ENCODE measurements around the gene RILPL2.

RILPL2 gene

DNA sequence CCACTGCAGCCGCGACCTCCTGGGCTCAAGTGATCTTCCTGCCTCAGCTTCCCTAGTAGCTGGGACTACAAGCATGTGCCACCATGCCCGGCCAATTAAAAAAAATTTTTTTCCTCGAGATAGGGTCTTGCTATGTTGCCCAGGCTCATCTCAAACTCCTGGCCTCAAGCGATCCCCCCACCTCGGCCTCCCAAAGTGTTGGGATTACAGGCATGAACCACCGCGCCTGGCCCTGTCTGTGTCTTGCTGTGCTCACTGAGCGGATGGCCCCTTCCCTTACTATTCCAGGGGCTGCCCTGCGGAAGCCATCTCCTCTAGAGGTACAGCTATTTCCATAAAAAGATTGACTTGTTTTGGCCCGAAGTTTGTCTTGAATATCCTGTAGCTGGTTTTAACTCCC is 41.6 kb upstream of the RILPL2 start:
- TF ChIP-seq CTCF (IDR thresholded peaks at IDR 0.05; ENCODE audit: borderline replicate concordance, insufficient read depth, low read depth, low read length), result no peak
- H3K4me3 ChIP-seq (ENCODE audit: low read depth, low read length), result no peak overlapping the region

DNA sequence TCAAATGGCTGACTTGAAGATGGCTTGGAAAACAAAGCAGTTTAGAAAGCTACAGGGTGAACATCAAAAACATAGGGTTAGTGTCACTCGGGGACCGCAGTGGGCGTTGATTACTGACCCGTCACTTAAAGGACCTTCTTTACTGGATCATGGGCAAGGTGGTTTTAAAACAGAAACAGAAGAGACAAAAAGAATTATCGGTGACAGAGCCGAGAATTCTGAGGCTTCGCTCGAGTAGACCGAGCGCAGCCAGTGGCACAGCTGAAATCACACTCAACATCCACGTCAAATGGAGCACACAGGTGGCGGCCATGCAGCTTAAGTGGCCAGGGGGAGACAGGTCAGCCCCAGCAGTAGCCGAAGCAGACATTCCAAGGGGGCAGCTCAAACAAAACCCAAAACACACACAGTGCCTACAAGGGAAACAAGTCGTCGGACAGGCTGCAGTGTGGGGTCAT is 38.8 kb upstream of the RILPL2 start:
- H3K4me3 ChIP-seq (ENCODE audit: low read depth, low read length), result no peak overlapping the region
- no peak for TF ChIP-seq CTCF (IDR thresholded peaks at IDR 0.05; ENCODE audit: borderline replicate concordance, insufficient read depth, low read depth, low read length)

- no peak for TF ChIP-seq CTCF (IDR thresholded peaks at IDR 0.05; ENCODE audit: borderline replicate concordance, insufficient read depth, low read depth, low read length)
Measured at GRCh38 chr12:123474485-123475245, 38.2 kb upstream of the RILPL2 start.

GRCh38 chr12:123472438-123472849 is 36.0 kb upstream of the RILPL2 start:
- H3K4me3 ChIP-seq (ENCODE audit: low read depth, low read length), result no peak overlapping the region
- TF ChIP-seq CTCF (IDR thresholded peaks at IDR 0.05; ENCODE audit: borderline replicate concordance, insufficient read depth, low read depth, low read length), result no peak

More at GRCh38 chr12:123474485-123475245, 38.2 kb upstream of the RILPL2 start:
- H3K4me3 ChIP-seq (ENCODE audit: low read depth, low read length), result no peak overlapping the region

- no peak for TF ChIP-seq CTCF (IDR thresholded peaks at IDR 0.05; ENCODE audit: borderline replicate concordance, insufficient read depth, low read depth, low read length)
- no peak overlapping the region for H3K4me3 ChIP-seq (ENCODE audit: low read depth, low read length)
Measured at GRCh38 chr12:123471374-123472068, 35.0 kb upstream of the RILPL2 start.

- TF ChIP-seq CTCF (IDR thresholded peaks at IDR 0.05; ENCODE audit: borderline replicate concordance, insufficient read depth, low read depth, low read length), result no peak
- H3K4me3 ChIP-seq (ENCODE audit: low read depth, low read length), result no peak overlapping the region
Measured at GRCh38 chr12:123469978-123470377, 33.5 kb upstream of the RILPL2 start.

GRCh38 chr12:123468786-123469185 is 32.3 kb upstream of the RILPL2 start:
- no peak overlapping the region for H3K4me3 ChIP-seq (ENCODE audit: low read depth, low read length)
- peak; percentile 42; the same call in 1 of the 2 replicates for TF ChIP-seq CTCF (IDR thresholded peaks at IDR 0.05; ENCODE audit: borderline replicate concordance, insufficient read depth, low read depth, low read length)
